GM21786 (cell line): Measurements from ENCODE around the gene DAND5.

ENCODE experiments used
- ATAC-seq: cut with Tn5 transposase; IDR thresholded peaks from one replicate; pipeline ENCODE4 v1.9.1; 2021; ENCODE audit not compliant: unreplicated experiment

Gene DAND5

DNA sequence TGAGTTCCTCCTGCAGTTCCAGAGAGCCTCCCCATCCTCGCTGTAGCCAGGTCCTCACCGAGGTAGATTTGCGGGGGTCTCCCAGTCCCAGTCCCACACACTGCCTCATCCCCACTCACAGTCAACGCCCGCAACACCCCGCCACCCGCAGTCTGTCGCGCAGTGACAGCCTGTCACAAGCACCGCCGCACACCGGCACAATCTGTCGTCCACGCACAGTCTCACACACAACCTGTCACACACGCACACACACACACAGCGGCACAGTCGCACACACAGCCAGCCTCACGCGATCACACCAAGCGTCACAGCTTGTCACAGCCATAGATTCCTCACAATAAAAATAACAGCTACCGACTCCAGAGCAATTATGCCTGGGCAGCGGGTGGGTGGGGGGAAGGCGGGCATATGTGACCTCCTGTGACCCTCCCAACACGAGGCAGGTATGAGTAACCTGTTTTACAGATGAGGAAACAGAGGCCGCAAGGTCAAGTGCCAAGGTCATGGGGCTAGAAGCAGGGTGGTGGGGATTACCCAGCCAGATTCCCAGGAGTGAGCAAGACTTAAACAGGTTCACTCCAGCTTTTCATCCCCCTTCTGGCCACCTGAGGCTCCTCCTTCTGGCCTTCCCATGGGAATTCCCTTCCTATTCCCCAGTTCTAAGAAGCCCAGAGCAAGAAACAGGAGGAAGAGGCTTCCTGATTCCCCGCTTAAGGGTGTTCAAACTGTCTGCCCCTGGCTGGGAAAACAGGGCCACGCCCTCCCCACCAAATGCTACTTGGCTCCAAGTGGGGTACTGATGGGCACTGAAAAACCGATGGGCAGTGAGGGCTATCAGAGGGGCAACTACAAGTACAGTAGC is 39.8 kb downstream of the DAND5 start:
- ATAC-seq, result no peak

DNA sequence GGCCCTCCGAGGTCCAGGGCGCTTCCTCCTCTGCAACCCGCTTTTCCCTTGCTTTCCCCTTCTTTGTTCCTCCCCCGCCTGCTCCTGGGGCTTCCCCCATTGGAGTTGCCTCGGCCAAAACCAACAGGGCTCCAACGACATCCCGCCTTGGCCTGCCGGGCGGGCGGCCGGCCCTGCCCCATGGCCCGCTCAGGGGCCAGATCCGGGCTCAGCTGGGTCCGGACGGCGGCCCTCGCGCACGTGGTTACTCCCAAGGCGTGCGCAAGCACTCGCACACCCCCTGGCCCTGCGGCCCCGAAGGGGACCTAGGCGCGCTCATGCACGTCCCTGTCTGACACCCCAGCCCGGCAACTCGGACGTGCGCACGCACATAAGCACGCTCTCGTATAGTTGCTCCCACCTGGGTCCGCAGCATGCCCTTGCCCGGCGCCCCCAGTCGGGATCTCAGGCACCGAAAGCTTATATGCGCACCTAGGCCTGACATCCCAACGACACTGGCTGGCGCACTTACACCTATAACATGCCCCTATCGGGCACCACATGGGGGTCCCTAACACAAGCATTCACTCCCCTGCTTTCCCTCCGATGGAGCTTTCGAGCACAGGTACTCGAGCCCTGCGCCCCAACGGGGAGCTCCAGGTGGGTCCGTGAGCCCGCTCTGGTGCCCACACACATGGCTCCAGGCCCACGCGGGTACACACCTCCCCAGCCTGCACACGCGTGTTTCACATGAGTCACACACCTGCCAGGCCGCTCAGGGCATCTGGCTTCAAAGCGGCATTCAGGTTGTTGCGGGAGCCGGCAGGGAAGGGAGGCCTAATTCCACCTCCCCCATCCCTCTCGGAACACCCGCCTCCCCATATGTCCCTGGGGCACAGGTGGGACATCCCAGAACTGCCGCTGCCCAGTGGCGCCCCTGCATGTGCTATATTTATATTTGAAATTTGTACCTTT is 40.9 kb downstream of the DAND5 start:
- ATAC-seq, result no peak

DNA sequence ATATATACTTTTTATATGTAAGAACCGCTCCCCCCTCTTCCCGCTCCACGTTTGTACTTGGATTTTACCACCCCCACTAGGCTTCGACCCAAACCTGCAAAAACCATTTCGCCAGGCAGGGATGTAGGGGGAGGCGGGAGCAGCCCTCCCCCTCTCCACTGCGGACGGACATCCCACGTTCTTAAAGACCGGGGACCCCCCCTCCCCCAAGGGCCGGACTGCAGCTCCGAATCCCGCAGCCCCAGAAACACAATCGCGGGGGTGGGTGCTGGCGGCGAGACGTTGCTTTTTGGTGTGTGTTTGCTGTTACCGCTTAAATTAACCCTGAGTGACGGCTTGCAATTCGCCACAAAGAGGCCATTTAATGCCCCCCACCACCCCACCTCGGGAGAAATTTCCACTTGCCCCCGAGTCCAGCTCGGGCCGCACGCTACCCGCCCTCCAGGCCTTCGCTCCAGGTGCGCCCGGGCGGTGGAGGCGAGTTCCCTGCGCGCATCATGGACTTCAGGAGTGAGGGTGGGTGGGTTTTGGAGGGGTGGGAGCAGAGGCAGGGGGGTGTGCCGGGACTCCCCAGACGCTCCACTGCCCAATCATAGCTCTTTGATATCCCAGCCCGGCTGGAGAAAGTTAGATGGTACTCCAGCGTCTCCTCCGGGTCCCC is 41.7 kb downstream of the DAND5 start:
- ATAC-seq, result no peak

DNA sequence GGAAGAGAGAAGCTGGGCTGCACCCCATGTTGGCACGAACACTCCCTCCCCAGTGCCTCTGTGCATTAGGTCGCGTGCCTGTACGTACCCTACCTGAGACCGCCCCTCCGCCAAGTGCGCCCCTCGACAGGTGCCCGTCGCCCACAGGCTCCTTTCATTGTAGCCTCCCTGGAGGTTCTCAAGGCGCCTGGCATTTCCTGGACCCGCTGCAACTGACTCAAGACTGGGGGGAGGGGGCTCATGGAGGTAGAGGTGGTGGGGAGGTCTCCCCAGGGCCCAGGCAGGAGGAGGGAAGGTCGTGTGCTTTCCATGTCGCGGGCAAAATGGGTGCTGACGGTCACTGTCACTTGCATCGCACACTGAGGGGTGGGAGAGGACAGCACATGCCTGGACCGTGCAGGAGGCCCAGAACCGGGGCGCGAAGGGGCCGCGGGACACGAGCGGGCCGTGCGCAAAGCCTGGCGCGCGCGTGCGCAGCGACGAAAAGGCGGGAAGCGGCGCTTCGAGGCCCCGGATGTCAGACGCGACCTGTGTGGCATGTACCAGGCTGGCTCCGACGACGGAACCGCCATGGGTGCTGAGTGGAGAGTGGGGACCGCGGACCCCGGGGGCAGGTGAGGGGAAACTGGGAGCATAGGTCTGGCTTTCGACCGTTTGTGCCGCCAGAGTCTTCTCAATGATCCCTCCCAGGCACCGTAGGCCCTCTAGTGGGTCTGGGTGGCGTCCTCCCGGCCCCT is 42.4 kb downstream of the DAND5 start:
- no peak for ATAC-seq

DNA sequence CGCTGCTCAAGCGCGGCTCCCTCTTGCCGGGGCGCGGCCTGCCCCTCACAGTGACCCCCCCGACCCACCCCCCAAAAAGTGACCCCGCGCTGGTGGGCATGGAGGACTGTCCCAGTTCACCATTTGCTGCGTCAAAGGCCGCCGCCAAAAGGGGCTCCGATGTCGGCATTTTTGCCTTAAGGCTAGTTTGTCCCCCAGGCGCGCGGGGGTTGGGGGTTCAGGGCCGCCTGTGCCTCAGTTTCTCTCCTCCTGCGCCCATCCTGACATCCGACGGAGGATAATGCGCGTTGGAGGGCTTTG is 43.0 kb downstream of the DAND5 start:
- ATAC-seq, result no peak

DNA sequence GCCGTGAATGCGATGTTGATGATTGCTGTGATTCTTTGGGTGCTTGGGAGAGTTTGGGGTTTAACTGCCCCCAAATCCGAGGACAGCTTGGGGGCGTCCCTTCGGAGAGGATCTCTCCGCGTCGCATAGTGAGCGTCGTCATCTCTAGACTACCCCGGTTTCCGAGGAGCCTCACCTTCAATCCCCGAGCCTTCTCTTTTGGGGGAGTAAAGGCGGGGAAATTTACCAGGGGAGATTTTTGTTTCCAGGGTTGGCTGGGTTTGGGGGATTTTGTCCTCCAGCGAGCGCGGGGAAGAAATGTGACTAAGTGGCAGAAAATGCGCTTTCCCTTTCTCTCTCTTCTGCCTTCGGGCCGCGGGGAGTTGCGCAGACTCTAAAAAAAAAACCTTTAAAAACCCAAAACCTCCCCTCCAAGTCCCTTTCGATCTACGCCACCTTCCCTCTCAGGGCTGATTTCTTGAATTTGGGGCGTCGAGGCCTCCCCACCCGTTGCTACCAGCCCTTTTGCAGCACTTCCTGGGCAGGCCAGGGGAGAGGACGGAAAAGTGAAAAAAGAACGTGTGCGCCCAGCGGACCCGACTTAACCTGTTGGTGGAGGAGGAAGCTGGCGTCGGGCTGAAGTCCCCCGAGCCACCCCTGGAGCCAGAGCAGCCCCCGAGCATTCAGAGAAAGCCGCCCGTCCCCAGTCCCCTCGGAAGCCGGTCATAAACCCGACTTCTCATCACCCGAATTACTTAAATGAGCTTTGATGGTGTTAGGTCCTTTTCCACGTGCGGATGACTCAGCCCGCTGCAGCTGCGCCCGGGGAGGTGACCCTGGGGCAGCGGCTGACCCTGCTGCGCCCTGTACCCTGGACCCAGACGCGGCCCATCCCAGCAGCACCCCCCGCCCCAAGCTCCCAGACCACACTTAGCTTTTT is 43.6 kb downstream of the DAND5 start:
- no peak for ATAC-seq

DNA sequence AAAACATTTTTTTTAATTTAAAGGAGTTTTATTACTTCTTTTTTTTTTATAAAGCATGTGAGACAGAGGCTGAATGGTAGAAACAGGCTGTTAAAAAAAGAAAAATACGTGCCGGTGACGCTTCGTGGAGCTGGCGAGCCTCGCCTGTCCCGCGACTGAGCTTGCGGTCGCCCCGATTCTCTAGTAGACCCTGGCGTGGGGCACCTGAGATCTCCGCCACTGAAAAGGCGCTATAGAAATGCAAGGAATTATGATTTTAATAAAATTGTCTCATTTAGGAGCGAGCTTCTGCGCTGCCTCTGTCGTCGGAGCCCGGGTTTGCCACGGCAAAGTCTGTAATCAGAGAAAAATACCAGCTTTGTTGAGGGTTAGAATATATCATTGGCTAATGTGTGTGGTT is 44.3 kb downstream of the DAND5 start:
- no peak for ATAC-seq

DNA sequence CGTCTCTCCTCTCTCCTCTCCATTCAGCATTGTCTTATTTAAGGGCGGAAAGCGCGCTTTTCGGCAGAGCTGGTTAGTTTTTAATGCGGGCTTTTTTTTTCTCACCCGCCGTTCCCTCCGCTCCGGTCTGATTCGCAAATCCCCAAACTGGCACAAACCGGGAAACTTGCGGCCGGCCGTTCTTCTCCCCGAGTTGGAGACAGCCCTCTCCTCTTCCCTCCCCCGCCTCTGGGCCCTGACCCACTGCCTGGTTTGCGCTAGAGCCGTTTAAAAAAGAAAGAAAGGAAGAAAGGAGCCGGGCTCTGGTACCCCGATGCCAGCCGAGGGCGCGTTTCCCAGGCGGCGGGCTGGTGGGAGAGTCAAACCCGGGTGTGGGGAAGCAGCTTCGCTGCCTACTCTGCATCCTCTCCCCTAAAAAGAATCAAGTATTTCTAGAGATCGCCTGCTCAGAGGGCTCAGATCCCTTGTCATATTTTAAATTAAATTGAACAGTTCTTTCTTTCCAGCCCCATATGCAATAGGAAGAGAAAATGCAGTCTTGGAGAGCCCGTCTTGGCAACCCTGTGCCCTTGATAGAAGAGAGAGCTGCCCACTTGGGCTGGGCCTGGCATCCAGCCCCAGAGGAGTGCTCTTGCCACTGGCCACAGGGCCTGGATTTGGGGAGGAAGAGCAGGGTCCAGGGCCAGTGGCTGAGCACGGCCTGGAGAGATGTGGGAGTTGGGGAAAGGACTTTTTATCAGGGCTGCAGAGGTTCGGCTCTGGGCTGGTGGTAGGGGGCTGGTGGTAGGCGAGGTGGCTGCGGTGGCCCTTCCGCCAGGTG is 44.9 kb downstream of the DAND5 start:
- no peak for ATAC-seq

DNA sequence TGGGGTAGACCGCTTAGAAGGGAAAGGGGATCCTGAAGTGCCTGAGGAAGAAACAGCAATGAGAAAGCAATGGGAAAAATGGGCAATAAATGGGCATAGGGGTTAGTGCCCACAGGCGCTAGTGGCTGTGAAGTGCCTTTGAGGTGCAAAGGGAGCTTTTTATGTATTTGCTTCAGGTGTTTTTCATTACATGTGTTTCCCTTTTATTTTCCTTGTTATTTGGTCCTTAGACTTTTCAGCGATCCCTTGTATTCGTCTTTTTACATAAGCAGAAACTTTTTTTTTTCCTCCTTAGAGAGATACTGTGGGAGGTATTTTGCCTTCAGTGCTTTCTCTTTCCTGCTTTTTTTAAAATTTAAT is 45.5 kb downstream of the DAND5 start:
- no peak for ATAC-seq

DNA sequence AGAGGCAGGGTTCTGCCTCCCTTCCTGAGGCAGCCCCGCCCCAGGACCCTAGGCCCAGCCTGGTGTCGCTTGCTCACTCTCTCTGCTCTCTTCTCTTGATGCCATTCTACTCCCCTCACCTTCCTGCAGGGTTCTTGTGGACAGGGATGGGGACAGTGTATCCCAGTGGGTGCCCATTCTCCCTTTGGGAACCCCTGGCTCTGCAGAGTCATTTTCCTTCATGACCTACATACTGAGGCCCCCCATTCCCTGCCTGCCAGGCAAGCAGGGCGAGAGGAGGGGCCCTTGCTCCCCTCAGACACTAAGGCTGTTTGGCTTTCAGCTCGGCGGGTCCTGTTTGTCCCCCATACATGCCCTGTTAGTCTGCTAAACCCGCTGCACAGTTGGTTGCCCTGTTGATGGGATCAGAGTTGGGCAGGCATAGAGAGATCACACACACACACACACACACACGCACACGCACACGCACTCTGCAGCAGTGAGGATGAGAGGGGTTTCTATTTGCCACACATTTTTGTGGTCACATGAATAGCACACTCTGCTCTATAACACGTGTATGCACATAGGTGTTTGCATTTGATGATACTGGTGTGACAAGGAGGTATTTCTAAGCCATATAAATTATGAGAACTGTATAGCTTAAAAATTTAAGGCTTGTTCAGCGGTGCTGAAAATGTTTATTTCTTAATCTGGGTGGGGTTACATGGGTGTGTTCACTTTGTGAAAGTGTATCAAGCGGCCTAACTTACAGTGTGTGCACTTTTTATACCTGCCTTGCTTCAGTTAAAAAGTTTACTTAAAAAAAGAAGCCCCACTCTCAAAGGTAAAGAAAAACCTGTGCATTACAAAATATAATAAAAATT is 46.2 kb downstream of the DAND5 start:
- ATAC-seq, result no peak

DNA sequence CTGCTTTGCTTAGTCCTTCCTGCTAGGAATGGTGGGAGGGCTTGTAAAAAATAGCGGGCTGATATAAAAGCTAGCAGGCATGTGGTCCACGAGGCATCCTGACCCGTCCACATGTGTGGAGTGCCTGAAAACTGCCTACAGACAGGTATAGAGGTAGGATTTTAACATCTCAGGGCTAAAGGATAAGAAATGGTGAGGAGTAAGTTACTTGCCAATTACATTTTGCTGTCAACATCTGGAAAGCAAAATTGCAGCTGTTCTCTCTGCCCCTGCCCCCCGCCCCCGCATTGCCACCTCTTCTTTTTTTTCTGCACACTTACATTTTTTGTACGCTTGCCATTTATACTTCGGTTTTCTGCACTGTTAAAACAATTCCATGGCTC is 46.9 kb downstream of the DAND5 start:
- ATAC-seq, result no peak

DNA sequence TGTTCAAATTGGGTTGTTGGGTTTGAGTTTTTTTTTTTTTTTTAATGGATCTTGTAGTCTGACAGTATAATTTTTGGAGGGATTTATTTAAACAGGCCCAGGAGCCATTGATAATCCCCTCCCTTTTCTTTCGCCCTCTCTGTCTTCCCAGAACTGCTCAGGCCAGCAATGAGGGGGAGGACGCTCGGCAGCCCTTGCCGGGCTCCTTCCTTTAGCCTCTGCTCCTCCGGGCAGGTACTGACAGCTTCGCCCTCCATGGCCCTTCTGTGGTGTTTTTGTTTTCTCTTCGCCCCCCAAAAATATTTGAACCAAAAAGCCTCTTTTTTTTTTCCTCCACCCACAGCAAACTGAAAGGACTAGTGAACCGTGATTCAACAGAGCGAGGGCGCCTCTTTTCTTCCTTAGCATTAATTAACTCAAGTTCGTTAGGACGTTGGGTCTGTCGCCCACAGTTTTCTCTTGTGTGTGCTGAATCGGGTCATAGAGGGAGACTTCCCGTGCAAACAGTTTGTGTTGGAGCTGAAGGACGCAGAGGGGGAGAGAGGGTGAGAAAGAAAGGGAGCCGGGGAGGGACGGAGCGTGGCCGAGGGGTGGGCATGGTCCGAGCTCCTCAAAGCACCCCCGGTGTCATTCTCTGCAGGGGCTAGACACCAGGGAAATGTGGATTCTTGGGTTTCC is 47.4 kb downstream of the DAND5 start:
- ATAC-seq, result no peak

DNA sequence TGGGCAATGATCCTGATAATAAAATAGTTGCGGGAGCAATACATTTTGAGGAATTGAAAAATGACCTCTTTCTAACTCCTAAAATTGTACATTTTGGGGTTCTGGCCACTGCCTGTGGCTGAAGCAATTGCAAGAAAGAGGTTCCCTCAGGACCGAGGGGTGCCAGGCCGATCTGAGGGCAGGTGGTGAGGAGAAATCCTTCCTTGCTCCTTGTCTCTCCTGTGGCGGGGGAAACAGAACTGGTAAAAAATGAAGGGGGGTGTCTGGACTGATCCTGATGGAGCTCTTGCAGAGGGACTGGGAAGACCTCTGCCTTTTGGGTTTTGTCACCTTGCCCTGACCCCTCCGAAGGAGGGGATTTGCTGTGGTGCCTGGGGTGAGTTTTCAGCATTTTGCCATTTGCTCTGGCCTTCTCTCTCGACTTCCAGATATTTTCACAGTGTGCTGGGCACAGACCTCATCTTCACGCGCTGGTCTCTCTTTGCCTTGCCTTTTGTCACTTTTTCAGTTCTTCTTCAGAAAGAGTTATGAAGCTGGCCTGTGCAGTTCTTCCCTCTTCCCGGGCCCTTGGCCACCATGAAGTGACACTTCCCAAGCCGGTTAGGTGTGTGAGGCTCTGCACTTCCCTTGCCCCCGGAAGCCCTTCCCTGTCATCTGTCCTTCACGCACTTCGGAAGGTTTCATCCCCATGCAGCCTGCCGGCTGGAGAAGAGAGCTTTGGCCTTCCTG is 48.1 kb downstream of the DAND5 start:
- ATAC-seq, result no peak

DNA sequence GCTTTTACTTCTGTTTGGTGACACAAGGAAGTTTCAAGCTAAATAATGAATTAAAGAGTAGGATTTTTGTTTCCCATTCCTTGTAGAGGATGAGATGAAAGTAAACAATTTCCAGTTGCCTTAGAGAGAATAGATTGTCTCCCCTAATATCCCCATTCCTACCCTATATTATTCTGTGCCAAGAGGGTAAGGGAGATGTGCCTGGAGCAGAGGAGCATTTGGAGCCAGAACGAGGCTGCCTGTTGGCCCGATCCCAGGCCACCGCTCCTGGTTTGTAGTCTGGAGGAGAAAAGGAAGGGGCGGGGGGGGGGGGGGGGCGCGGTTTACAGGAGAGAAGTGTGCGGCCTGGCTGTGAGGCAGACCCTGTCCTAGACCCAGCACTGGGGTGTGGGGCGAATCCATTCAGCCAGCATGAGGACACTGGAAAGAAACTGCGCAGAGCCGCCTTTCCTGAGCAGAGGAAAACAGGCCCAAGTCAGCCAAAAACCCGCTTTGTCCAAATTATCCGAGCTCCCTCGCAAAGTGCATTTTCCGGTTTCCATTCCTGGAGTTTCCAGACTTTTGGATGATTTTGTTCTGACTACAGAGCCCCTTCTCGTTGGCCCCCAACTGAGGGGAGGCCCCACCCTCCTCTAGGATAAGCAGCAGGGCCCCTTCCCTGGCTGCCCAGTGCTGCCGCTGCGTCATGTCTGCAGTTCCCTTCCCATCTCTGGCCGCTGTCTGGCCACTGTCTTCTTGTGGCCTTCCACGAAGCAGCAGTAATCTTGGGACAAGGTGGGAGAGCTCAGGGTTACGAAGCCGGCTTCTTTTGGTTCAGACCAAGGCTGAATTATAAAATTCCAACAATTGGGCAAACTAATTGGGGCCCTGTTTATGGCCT is 48.9 kb downstream of the DAND5 start:
- ATAC-seq, result no peak

DNA sequence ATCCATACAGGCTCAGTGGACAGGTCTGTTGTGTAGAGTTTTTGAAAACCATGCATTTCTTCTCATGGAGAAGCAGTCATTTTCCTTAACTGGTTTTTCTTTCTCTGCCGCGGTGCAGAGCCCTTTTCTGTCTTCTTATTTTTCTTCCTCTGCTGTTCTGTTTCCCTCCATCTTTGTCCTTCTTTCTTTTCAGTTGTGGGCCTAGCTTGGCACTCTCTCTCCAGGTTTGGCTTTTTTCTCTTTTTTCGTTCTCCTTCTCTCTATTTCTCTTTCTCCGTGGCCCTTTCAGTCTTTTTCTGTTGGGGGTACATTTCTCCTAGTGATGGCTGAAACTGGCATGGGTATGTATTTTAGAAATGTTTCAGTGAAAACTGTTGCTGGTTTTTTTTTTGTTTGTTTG is 50.0 kb downstream of the DAND5 start:
- no peak for ATAC-seq

DNA sequence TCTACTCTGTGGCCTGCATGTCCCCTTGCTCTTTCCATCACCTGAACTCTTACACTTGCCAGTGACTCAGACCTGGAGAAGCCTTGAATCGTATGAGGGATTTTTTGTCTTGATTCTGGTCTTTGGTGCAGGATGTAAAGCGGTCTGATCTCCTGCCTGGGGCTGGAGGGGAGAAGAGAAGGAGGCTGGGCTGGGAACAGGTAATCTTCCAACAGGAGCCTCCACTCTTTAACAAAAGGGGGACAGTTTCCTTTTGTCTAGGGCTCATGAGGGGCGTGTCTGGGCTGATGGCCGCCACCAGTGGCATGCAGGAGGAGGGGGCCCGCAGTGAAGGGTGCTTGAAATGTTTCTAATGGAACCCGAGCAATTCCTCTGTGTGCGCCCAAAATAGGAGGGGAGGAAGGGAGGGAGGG is 50.6 kb downstream of the DAND5 start:
- no peak for ATAC-seq
